Peyer's patch (tissue), 4 donors: ENCODE data around the gene SZRD1. TPM values are rescaled to one million over a fixed set of nuclear protein-coding genes. Genes with fewer than 3 reads are reported as not detected.

Source experiments
- DNase-seq, 3 donors: peaks; one replicate each; pipeline ENCODE4 v3.0.0-alpha.2; 2017 to 2019
- H3K27ac ChIP-seq, 4 donors: fragments of 200-600 bp; sonication (generic); one replicate each; pipeline ENCODE4 v1.5.1; 2016 to 2019
- H3K27me3 ChIP-seq, 2 donors: fragments of 200-600 bp; sonication (generic); one replicate each; pipeline ENCODE4 v1.5.1; 2019
- H3K36me3 ChIP-seq, 3 donors: fragments of 200-600 bp; sonication (generic); one replicate each; pipeline ENCODE4 v1.5.1; 2016 to 2019
- H3K4me1 ChIP-seq, 4 donors: fragments of 200-600 bp; sonication (generic); one replicate each; pipeline ENCODE4 v1.5.1; 2016 to 2019
- H3K4me3 ChIP-seq, 4 donors: fragments of 200-600 bp; sonication (generic); 1 replicate in 3 of 4; 2 replicates in 1 of 4; pipeline ENCODE4 v1.5.1; 2016 to 2019; ENCODE audit warnings: mild to moderate bottlenecking in 1 of 4
- H3K9me3 ChIP-seq, 4 donors: fragments of 200-600 bp; sonication (generic); one replicate each; pipeline ENCODE4 v1.5.1; 2016 to 2019; ENCODE audit warnings: mild to moderate bottlenecking in 1 of 4
- POLR2A ChIP-seq, 2 donors: fragments of 450-650 bp; IDR thresholded peaks; one replicate each; pipeline ENCODE4 v1.5.1; 2017; ENCODE audit warnings: antibody characterized with exemption in 2 of 2, mild to moderate bottlenecking in 2 of 2, moderate library complexity in 2 of 2
- total RNA-seq, 4 donors: library from RNA; depleted of rRNA; stranded (reverse); fragments of >200 nt; gene quantifications; one replicate each; pipeline ENCODE4 v1.1.0, GENCODE V29; 2016
- TF ChIP-seq, protein P1 (sequence below), 6 experiments: fragments of 450-650 bp in 4 of 6; fragments of 200-600 bp in 2 of 6; sonication (generic) in 1 of 6; IDR thresholded peaks; one replicate each; pipeline ENCODE4 v1.5.1; 2017 to 2019; ENCODE audit warnings: antibody characterized with exemption in 6 of 6, mild to moderate bottlenecking in 3 of 6, moderate library complexity in 1 of 6

Gene SZRD1
- total RNA-seq, 4 donors from 2014 or later: 52.0 to 59.5 (median 57.4) TPM

DNA sequence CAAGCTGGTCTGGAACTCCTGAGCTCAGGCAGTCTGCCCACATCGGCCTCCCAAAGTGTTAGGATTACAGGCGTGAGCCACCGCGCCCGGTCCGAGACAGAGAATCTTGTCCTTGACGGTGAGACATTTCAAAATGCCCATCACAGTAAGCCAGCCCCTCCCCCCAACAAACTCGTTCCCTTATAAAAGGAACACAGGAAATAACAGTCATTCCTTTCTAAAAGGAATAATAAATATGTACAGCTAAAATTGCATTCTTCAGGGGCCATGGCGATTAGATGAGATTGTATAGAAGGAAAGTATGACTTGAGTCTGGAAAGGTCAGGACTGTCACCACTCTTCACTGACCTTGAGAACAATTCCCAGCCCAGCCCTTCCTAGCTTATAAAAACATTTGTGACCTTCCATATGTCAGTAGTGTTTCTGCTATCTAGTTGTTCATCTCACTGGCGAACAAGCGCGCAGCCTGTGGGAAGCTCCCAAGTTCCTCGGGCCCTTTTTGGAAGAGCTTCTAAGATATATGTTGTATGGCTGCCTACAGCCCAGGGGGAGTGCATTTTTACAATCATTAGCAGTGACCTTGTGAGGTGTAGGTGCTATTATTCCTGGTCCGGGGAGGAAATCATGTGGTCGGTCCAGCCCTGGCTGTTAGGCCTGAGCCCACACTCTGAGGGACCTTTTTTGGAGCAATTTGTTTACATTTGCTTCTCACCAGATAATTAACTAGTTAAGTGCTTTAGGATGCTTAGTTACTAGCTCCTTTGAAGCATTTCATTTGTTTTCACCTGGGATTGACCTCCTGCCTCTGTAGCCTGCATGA is 8.7 kb downstream of the SZRD1 start:
- no peaks in the 10 kb centered on the region for H3K9me3 ChIP-seq
- H3K4me1 ChIP-seq: peaks cover 0 to 68% (median 8%) of the 10 kb centered on the region in 4 donors
- peaks cover 0 to 4% (median 0%) of the 10 kb centered on the region in 3 donors for H3K36me3 ChIP-seq
- no peaks in the 10 kb centered on the region for H3K27me3 ChIP-seq
- DNase-seq: no peak
- peak overlapping the region in 1 of 4 donors; percentile 9 for H3K4me3 ChIP-seq
- peak overlapping the region in 2 of 4 donors; percentile 13 to 40 for H3K27ac ChIP-seq
- TF ChIP-seq, protein P1, sequence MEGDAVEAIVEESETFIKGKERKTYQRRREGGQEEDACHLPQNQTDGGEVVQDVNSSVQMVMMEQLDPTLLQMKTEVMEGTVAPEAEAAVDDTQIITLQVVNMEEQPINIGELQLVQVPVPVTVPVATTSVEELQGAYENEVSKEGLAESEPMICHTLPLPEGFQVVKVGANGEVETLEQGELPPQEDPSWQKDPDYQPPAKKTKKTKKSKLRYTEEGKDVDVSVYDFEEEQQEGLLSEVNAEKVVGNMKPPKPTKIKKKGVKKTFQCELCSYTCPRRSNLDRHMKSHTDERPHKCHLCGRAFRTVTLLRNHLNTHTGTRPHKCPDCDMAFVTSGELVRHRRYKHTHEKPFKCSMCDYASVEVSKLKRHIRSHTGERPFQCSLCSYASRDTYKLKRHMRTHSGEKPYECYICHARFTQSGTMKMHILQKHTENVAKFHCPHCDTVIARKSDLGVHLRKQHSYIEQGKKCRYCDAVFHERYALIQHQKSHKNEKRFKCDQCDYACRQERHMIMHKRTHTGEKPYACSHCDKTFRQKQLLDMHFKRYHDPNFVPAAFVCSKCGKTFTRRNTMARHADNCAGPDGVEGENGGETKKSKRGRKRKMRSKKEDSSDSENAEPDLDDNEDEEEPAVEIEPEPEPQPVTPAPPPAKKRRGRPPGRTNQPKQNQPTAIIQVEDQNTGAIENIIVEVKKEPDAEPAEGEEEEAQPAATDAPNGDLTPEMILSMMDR (IDR thresholded peaks at IDR 0.05): no peak
- TF ChIP-seq POLR2A (IDR thresholded peaks at IDR 0.05): no peak

DNA sequence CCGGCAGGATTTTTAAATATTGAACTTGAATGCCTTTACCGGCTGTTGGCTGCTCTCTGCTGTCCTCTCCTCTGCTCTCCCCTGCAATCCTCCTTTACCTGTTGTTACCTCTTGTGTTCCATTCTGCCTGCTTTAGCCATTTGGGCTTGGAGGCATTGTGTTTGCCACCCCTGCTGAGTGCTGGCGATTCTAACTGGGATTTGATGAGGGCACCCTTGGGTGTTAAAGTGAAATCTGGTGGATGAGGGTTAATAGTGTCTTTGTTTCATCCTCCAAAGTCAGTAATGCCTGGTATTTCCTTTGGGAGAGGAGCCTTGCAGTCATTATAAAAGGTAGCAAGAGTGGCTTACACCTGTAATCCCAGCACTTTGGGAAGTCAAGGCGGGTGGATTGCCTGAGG is 9.9 kb downstream of the SZRD1 start:
- Histone ChIP-seq H3K9me3 (no peaks in the 10 kb centered on the region), H3K4me3 (no peak overlapping the region), H3K36me3 (peaks cover 0 to 4% (median 0%) of the 10 kb centered on the region in 3 donors), H3K4me1 (peaks cover 0 to 63% (median 8%) of the 10 kb centered on the region in 4 donors), H3K27me3 (no peaks in the 10 kb centered on the region), H3K27ac (no peak overlapping the region)
- no peak for DNase-seq
- TF ChIP-seq POLR2A (IDR thresholded peaks at IDR 0.05): no peak
- TF ChIP-seq, protein P1 (IDR thresholded peaks at IDR 0.05): no peak

DNA sequence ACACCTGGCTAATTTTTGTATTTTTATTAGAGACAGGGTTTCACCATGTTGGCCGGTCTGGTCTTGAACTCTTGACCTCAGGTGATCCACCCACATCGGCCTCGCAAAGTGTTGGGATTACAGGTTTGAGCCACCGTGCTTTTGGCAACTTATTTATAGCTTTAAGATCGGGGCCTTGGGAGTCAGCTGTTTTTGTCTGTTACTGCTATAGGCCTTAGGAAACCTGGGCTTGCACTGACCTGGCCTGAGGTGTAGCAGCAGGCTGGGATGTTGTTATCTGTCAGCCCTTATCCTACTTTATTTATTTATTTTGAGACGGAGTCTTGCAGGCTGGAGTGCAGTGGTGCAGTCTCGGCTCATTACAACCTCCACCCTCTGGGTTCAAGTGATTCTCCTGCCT is 11.4 kb downstream of the SZRD1 start:
- no peak overlapping the region for H3K27ac ChIP-seq
- no peaks in the 10 kb centered on the region for H3K27me3 ChIP-seq

GRCh38 chr1:16380868-16381267 is 13.8 kb downstream of the SZRD1 start:
- Histone ChIP-seq H3K36me3 (peaks cover 0 to 4% (median 0%) of the 10 kb centered on the region in 3 donors), H3K27me3 (no peaks in the 10 kb centered on the region), H3K4me1 (peaks cover 0 to 36% (median 6%) of the 10 kb centered on the region in 4 donors), H3K4me3 (no peak overlapping the region), H3K9me3 (no peaks in the 10 kb centered on the region), H3K27ac (no peak overlapping the region)
- TF ChIP-seq POLR2A (IDR thresholded peaks at IDR 0.05): no peak
- TF ChIP-seq, protein P1 (IDR thresholded peaks at IDR 0.05): no peak
- no peak for DNase-seq

More for the DNA sequence above, 11.4 kb downstream of the SZRD1 start:
- no peaks in the 10 kb centered on the region for H3K9me3 ChIP-seq
- DNase-seq: no peak
- no peak overlapping the region for H3K4me3 ChIP-seq
- TF ChIP-seq, protein P1 (IDR thresholded peaks at IDR 0.05): no peak
- no peak for TF ChIP-seq POLR2A (IDR thresholded peaks at IDR 0.05)
- H3K36me3 ChIP-seq: peaks cover 0 to 4% (median 0%) of the 10 kb centered on the region in 3 donors
- peaks cover 0 to 49% (median 5%) of the 10 kb centered on the region in 4 donors for H3K4me1 ChIP-seq

- Histone ChIP-seq H3K4me3 (no peak overlapping the region), H3K36me3 (peaks cover 0 to 2% (median 0%) of the 10 kb centered on the region in 3 donors), H3K27me3 (no peaks in the 10 kb centered on the region), H3K9me3 (no peaks in the 10 kb centered on the region), H3K27ac (no peak overlapping the region), H3K4me1 (peaks cover 7 to 40% (median 17%) of the 10 kb centered on the region in 4 donors)
- no peak for TF ChIP-seq POLR2A (IDR thresholded peaks at IDR 0.05)
- TF ChIP-seq, protein P1 (IDR thresholded peaks at IDR 0.05): no peak
- no peak for DNase-seq
Measured at GRCh38 chr1:16383888-16384287, 16.8 kb downstream of the SZRD1 start.
